ENCODE results near the gene CHP1. TPM values are rescaled to one million over a fixed set of nuclear protein-coding genes. Genes with fewer than 3 reads are reported as not detected.
"Not testable (repeated sequence)": the region's sequence is repeated elsewhere in the genome, so short reads cannot be mapped to it uniquely, and the experiment has no call there.

The CHP1 gene
- 89.9 and 91.7 TPM in 2 replicates for total RNA-seq

- DNase-seq (ENCODE audit: low read depth, low spot score) = peak; percentile 96
Measured at GRCh38 chr15:41230650-41231421, at the start of gene CHP1, which contains the start of gene EXD1. TSS of gene CHP1 (plus strand) at chr15:41231268. CDS start at chr15:41231383, 115 bp downstream. TSS of gene EXD1 (minus strand) at chr15:41230757. CDS start at chr15:41226575, 4,182 bp downstream.

- DNase-seq (ENCODE audit: low read depth, low spot score) = no peak
Measured at GRCh38 chr15:41182266-41182665, 48.8 kb upstream of the CHP1 start.

DNA sequence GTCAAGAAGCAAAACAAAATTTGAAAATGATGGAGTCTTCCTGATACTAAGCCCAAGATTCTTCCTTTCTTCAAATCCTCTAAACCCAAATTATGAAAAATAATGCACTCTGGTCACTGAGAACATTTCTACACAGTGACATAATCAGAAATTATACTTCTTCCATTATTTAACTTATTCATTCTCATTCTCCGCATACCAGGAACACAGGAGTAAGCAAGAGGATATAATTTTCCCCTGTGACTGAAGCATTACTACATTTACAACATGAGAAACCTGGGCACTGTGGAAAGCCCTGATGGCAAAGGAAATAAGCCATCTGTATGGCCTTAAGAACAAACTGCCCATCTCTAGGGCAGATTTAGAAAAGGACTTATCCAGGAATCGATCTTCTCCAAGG lies 47.5 kb upstream of the CHP1 start:
- DNase-seq (ENCODE audit: low read depth, low spot score) = no peak

GRCh38 chr15:41194444-41194843 lies 36.6 kb upstream of the CHP1 start:
- no peak for DNase-seq (ENCODE audit: low read depth, low spot score)

- DNase-seq (ENCODE audit: low read depth, low spot score) = no peak
Measured at GRCh38 chr15:41199470-41199869, 31.6 kb upstream of the CHP1 start.

GRCh38 chr15:41203395-41203794 lies 27.7 kb upstream of the CHP1 start:
- no peak for DNase-seq (ENCODE audit: low read depth, low spot score)

DNA sequence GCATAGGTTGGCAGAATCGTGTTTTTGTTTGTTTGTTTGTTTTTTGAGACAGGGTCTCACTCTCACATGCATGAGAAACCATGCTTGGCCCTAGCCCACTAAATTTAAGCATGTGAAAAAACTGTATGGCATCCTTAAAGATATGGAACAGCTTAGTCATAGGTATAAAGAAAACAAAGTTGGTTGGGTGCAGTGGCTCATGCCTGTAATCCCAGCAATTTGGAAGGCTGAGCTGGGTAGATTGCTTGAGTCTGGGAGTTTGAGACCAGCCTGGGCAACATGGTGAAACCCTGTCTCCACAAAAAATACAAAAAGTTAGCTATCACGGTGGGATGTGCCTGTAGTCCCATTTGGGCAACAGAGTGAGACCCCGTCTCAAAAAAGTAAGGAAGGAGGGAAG lies 25.8 kb upstream of the CHP1 start:
- no peak for DNase-seq (ENCODE audit: low read depth, low spot score)

DNA sequence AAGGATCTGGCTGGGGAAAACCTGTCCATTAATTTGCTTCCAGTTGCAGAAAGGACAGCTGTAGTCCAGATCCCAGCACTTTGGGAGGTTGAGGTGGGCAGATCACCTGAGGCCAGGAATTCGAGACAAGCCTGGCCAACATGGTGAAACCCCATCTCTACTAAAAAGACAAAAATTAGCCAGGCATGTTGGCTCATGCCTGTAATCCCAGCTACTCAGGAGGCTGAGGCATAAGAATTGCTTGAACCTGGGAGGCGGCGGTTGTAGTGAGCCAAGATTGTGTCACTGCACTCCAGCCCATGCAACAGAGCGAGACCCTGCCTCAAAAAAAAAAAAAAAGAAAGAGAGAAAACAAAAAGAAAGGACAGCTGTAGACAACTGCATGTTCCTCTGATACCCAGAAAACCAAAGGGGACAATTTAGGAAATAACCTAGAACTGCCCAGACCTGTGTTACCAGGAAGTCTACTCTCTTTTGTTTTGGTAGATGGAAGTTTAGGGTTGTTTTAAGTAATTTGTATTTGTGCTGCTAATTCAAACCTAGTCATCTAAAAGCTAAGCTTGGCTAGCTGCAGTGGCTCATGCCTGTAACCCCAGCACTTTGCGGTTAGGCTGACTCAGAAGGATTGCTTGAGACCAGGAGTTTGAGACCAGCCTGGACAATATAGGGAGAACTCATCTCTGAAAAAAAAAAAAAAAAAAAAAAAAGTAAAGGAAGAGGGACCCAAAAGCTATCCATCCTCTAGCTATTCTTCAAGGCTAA lies 23.2 kb upstream of the CHP1 start:
- no peak for DNase-seq (ENCODE audit: low read depth, low spot score)

- DNase-seq (ENCODE audit: low read depth, low spot score) = no peak
Measured at GRCh38 chr15:41215708-41216107, 15.4 kb upstream of the CHP1 start.

DNA sequence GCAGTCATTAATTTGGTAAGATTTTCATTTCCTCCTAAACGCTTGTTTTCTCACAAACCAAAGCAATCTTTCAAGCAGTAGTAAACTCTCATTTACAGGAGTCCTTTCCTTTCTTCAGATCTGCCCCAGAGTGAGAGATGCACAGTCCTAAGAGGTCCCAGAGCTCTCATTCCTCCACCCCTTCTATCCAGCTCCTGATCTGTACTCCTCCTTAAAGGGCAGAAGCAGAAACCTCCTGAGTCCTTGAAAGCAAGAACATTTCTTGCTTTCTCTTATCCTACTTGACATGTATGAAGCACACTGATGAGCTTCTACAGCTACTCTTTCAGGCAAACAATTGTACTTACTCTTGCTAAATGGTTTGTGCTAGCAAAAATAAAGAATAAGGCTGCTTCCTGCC lies 12.2 kb upstream of the CHP1 start:
- DNase-seq (ENCODE audit: low read depth, low spot score) = no peak

DNA sequence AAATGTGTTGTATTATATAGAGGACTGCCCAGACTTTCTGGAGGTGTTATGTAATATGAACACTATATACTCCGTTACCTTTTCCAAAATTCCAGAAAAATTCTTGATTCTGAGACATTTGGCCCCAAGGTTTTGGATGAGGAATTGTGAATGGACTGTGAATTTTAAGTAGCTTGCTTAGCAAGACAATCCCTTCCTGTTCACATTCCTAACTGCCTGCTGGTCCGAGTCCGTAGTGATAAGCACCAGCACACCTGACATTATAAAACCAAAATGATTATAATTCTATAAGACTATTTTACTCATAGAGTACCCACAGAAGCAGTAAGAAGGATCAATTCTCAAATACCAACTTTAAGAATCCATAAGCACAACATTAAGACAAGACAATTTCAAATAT lies 11.7 kb upstream of the CHP1 start:
- no peak for DNase-seq (ENCODE audit: low read depth, low spot score)

- DNase-seq (ENCODE audit: low read depth, low spot score) = no peak
Measured at GRCh38 chr15:41230345-41230649, 771 bp upstream of the CHP1 start.

DNA sequence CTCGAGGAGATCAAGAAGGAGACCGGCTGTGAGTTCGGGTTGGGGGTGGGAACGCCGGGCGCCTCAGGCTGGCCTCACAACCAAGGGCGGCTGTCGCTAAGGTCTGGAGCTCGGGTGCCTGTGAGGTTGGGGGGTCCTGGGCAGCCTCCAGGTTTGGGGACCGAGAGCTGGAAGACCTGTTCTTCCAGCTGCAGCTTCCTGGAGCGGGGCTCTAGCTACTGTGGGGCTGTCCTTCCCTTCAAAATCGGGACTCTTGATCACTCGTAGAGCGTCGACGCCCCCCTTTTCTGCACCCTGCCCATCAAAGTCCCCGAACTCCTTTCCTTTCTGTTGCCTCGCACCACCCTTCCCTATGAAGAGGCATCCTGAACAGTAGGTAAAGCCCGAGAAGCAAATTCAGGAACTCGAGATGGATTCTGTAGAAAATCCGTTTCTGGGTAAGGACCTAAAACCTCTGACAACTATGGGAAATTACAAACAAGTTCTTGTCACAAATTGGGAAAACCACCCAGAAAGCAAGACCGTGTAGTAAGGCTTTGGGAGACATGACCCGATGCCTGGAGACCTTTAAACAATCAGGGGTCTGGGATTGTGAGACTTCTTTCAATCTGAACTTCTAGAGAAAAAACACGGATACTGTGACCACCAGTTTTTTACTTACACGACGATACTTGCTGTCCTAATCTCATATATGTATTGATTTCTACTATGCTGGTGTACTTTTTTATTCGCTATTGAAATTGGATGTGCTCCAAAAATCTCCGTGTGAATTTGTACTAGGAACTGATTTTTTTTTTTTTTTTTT lies 556 bp downstream of the CHP1 start:
- DNase-seq (ENCODE audit: low read depth, low spot score) = no peak

DNA sequence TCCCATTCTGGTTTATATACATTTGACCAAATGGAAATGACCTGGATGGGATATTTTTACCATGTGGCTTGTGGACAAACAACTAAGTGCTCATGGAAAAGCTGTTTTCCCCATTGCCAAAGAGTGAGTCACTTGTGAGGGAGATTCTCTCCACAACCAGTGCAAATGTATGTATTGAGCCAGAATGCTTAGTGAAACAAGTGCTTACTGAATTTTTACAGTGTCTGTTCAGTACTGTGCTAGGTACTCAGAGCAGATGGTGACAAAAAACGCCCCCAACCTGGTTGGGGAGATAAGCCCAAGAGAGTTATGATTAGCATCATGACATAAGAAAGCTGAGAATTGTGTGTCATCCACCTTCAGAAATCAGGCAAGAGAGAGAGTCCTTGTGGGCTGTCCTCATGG lies 2.3 kb downstream of the CHP1 start:
- peak; percentile 19 for DNase-seq (ENCODE audit: low read depth, low spot score)

GRCh38 chr15:41235228-41235627 lies 4.2 kb downstream of the CHP1 start:
- not testable (repeated sequence) for DNase-seq (ENCODE audit: low read depth, low spot score)

- no peak for DNase-seq (ENCODE audit: low read depth, low spot score)
Measured at GRCh38 chr15:41235929-41236328, 4.9 kb downstream of the CHP1 start.

DNA sequence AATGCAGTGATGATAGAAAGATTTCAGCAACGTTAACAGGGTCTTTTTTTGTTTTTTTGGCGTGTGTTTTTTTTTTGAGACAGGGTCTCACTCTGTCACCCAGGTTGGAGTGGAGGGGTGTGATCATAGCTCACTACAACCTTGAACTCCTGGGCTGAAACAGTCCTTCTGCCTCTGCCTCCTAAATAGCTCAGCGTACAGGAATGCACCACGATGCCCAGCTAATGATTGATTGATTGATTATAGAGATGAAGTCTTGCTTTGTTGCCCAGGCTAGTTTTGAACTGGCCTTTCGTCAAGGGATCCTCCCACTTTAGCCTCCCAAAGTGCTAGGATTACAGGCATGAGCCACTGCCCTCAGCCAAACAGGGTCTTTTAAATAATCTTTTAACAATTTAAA lies 7.0 kb downstream of the CHP1 start:
- no peak for DNase-seq (ENCODE audit: low read depth, low spot score)

DNA sequence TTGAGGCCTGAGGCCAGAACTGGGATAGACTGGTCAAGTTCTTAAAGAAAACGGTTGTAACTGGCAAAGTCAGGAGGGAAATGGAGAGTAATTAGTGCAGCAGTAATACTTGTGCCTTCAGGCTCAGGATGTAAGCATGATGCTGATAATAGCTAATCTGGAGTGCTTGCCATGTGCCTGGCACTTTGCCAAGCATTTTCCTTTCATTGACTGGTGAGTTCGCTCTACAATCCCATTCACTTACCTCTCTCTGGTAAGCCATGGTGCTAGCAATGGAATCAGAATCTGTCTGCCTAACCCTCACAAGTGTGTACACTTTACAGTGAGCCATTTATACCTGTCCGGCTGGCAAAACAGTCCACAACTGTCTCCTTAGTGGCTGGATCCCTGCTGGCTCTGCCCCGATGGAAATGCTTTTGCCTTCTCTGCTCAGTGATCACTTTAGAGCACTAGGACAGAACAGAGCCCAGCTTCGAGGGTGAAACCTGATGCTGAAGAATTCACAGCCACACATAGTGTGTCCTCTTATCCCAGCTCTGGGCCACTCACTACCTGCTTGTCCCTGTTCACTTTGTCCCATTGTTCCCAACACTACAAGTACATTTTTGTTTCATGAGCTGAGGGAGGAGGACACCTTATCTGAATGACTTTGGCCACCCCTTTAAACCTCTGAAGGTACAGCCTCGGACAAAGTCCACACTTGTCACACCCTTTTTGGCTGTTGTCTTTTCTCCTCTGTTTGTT lies 10.3 kb downstream of the CHP1 start:
- DNase-seq (ENCODE audit: low read depth, low spot score) = peak; percentile 88

DNA sequence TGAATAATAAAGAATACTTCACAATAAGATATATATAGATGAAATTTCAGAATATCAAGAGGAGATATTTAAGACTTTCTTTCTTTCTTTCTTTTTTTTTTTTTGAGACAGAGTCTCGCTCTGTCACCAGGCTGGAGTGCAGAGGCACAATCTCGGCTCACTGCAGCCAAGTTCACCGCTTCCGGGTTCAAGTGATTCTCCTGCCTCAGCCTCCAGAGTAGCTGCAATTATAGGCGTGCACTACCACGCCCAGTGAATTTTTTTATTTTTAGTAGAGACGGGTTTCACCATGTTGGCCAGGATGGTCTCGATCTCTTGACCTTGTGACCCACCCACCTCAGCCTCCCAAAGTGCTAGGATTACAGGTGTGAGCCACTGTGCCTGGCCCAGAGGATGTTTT lies 19.7 kb downstream of the CHP1 start:
- DNase-seq (ENCODE audit: low read depth, low spot score) = not testable (repeated sequence)

DNA sequence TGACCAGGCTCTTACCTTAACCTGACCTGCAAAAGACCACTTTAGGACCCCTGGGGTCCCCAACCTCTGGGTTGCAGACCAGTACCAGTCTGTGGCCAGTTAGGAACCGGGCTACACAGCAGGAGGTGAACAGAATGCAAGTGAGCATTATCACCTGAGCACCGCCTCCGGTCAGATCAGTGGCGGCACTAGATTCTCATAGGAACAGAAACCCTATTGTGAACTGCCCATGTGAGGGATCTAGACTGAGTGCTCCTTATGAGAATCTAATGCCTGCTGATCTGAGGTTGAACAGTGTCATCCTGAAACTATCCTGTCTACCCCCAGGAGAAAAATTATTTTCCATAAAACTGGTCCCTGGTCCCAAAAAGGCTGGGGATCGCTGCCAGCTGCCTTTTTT lies 20.3 kb downstream of the CHP1 start:
- DNase-seq (ENCODE audit: low read depth, low spot score) = no peak

DNA sequence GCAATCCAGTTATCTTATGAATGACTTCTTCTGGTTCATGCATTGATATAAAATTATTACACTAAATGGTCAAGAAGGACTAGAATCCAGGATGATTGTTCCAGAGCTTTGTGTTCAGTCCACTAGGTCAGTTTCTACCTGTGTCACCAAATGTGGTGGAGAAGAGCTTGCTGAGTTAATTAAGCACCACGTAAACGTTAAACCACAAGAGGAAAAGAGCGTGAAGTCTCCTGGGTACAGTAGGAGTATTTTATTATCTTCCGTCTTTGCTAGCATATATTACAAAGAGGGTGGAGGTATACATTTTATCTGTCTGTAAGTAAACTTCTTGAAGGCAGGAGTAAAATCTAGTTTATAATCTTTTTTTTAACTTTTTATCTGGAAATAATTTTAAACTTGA lies 23.5 kb downstream of the CHP1 start:
- DNase-seq (ENCODE audit: low read depth, low spot score) = no peak

All from pulmonary artery endothelial cell (primary cell).